GM06990 (cell line): Measurements from ENCODE around the gene JARID2.
A peak's percentile ranks its signal among the peaks of the same experiment; 100 is the strongest.

ENCODE experiments used
- DNase-seq: peaks from one replicate; pipeline ENCODE4 v3.0.0-alpha.2; 2011; ENCODE audit not compliant: insufficient read length; ENCODE audit errors: extremely low read depth
- H3K27me3 ChIP-seq: replicated peaks from 2 replicates; pipeline ENCODE4 v1.6.0; 2011; ENCODE audit warnings: low read length; ENCODE audit not compliant: control insufficient read depth, insufficient read depth
- H3K36me3 ChIP-seq: 2 replicates; pipeline ENCODE4 v1.5.1; 2011; ENCODE audit warnings: low read length; ENCODE audit not compliant: control insufficient read depth, insufficient read depth
- H3K4me3 ChIP-seq: replicated peaks from 2 replicates; pipeline ENCODE4 v1.5.1; 2011; ENCODE audit warnings: low read depth, mild to moderate bottlenecking, control low read depth, low read length
- TF ChIP-seq, protein P1 (sequence below): IDR thresholded peaks from 2 replicates; pipeline ENCODE4 v1.5.1; 2011; ENCODE audit warnings: low read length, control low read depth, mild to moderate bottlenecking, inconsistent platforms; ENCODE audit not compliant: insufficient read depth, poor library complexity, severe bottlenecking

JARID2 gene

DNA sequence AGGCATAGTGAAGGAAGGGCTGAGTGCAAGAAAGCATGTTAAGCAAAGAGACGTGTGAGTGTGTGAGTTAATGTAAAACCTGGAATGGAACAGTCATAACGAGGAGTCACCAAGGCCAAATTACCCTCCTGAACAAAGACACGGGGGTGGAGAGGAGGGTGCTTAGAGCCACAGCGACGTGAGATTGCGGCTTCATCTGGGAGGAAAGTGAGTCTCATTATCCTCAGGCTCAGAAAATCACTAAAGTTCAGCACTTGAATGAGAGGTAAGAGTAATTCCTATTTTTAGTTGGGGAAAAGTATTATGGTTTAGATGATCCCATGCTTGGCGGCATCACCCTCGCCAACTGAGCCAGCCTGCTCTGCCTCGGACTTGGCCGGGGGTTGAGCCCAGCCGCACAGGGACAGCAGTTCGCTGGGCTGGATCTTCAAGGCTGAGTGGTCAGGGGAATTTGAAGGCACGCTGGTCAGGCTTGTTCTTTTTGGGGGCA lies 280.4 kb downstream of the JARID2 start:
- DNase-seq, result no peak
- TF ChIP-seq, protein P1, sequence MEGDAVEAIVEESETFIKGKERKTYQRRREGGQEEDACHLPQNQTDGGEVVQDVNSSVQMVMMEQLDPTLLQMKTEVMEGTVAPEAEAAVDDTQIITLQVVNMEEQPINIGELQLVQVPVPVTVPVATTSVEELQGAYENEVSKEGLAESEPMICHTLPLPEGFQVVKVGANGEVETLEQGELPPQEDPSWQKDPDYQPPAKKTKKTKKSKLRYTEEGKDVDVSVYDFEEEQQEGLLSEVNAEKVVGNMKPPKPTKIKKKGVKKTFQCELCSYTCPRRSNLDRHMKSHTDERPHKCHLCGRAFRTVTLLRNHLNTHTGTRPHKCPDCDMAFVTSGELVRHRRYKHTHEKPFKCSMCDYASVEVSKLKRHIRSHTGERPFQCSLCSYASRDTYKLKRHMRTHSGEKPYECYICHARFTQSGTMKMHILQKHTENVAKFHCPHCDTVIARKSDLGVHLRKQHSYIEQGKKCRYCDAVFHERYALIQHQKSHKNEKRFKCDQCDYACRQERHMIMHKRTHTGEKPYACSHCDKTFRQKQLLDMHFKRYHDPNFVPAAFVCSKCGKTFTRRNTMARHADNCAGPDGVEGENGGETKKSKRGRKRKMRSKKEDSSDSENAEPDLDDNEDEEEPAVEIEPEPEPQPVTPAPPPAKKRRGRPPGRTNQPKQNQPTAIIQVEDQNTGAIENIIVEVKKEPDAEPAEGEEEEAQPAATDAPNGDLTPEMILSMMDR, result no peak
- Histone ChIP-seq H3K4me3 (peak overlapping the region; percentile 29), H3K36me3 (peaks cover 13% of the 10 kb centered on the region), H3K27me3 (no peaks in the 10 kb centered on the region)

DNA sequence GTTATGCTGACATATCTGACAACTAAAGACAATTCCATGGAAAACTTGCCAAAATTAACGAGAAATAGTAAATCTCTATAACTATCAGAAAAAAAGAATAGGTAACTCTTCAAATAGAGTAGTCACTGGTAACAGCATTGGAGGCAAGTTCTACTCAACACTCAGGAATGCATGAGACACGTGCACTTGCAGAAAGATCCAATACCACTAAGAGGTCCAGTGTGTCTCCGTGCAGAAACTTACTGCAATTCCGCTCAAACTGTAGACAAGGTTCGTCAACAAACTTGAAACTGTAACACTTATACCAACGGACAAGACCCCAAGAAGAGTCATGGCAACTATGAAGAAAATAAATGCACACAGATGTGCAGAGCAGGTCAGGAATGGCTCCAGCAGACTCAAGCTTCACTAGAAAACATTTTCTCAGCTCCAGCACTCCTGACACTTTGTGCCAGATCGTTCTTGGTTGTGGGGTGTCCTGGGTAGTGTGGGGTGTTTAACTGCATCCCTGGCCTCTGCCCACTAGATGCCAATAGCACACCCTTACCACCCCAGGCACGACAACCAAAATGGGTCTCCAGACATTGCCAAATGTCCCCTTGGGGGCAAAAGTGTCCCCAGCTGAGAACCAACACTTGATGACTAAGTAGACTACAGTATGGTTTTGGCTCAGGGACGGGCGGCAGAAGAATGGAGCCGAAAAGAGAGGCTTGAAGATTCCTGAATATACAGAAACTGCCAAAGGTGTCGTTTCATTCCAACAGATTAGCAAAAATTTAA lies 282.2 kb downstream of the JARID2 start:
- no peak for DNase-seq
- TF ChIP-seq, protein P1, result no peak
- no peak overlapping the region for H3K4me3 ChIP-seq
- H3K36me3 ChIP-seq, result peaks cover 13% of the 10 kb centered on the region
- H3K27me3 ChIP-seq, result no peaks in the 10 kb centered on the region

DNA sequence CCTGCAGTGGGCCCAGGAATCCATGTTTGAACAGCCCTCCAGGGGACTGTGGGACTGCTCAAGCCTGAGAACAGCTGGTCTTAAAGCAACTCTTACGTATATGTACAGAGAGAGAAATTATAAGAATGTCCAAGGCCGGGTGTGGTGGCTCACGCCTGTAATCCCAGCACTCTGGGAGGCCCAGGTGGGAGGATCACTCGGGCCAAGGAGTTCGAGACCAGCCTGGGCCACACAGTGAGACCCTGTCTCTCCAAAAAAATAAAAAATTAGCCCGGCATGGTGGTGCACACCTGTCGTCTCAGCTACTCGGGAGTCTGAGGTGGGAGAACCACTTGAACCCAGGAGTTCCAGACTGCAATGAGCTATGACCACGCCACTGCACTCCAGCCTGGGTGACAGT lies 283.0 kb downstream of the JARID2 start:
- Histone ChIP-seq H3K36me3 (peaks cover 10% of the 10 kb centered on the region), H3K4me3 (no peak overlapping the region), H3K27me3 (no peaks in the 10 kb centered on the region)
- TF ChIP-seq, protein P1, result no peak
- DNase-seq, result no peak

DNA sequence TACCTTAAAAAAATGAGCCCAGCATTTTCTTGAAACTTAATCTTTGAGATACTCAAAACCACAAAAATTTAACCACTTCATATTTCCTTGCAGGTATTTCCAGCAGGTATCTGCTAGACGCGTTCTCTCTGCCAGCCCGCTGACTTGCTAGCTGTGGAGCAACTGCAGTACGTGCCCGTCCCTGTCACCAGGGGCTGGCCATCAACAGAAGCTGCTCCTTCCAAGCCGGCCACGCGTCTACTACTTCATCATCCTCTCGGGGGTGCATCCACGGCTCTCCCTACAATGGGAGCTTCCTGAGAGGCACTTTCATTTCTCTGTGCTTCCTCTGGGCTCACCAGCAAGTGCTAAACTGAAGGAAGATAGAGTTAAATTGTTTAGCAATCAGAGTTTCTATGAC lies 284.5 kb downstream of the JARID2 start:
- H3K27me3 ChIP-seq, result no peaks in the 10 kb centered on the region
- TF ChIP-seq, protein P1, result no peak
- peaks cover 7% of the 10 kb centered on the region for H3K36me3 ChIP-seq
- no peak overlapping the region for H3K4me3 ChIP-seq
- DNase-seq, result no peak

DNA sequence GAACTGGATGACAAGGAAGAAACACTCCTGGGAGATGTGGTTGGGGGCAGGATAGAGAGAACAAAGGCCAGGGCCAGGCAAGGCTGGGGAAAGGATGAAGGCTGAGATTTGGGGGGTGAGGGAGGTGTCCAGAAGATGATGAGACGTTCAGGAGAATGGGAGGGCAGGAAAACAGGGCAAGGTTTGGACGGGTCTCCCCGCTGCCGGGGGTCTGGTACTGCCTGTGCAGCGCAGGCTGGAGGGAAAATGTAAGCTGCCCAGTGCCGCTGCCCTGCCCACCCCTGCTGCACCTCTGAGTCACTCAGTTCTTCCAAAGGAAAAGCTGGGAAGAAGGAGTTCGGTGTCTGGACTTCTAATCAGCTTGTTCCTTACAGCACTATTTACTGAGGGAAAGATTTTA lies 286.1 kb downstream of the JARID2 start:
- Histone ChIP-seq H3K27me3 (no peaks in the 10 kb centered on the region), H3K36me3 (peaks cover 7% of the 10 kb centered on the region), H3K4me3 (no peak overlapping the region)
- no peak for DNase-seq
- TF ChIP-seq, protein P1, result no peak
